H1 (cell line): ENCODE data around the gene PPP1R13B. TPM values are rescaled to one million over a fixed set of nuclear protein-coding genes. Genes with fewer than 3 reads are reported as not detected.

Experiments
- CTCF ChIA-PET: fragments of 300-600 bp; sonication (Branson Sonifier 250); formaldehyde crosslinking; loops from one replicate; lab custom pipeline; 2021; ENCODE audit not compliant: partially characterized antibody; lab: Charles Lee
- POLR2A ChIA-PET: fragments of 300-600 bp; sonication (Branson Sonifier 250); formaldehyde crosslinking; loops from one replicate; lab custom pipeline; 2021; ENCODE audit warnings: inconsistent platforms; ENCODE audit not compliant: partially characterized antibody; lab: Charles Lee
- DNase-seq, 2 experiments: peaks; one replicate each; pipeline versions ENCODE4 v3.0.0 to v3.0.0-alpha.2; 2010 to 2022; ENCODE audit warnings: low spot score in 2 of 2, low read depth in 1 of 2, mixed read lengths in 1 of 2
- FAIRE-seq: peaks from 2 replicates; lab custom pipeline; 2011; peaks lifted over from hg19 to GRCh38; lab: Jason Lieb, UNC
- H2AFZ ChIP-seq: 2 replicates; pipeline ENCODE4 v1.8.1; 2012; ENCODE audit warnings: low read length, inconsistent platforms
- H2AK5ac ChIP-seq: 2 replicates; pipeline ENCODE4 v1.6.1; 2013; ENCODE audit warnings: low read depth, low read length
- H2BK120ac ChIP-seq: replicated peaks from 2 replicates; pipeline ENCODE3; 2013; ENCODE audit warnings: low read depth, low read length, inconsistent platforms
- H2BK12ac ChIP-seq: 2 replicates; pipeline ENCODE4 v1.6.1; 2013; ENCODE audit warnings: low read depth, low read length
- H2BK15ac ChIP-seq: 2 replicates; pipeline ENCODE4 v1.6.1; 2013; ENCODE audit warnings: low read length
- H2BK20ac ChIP-seq: 2 replicates; pipeline ENCODE4 v1.6.1; 2013; ENCODE audit warnings: low read length
- H2BK5ac ChIP-seq: 2 replicates; pipeline ENCODE4 v1.6.1; 2013; ENCODE audit warnings: low read depth, low read length
- H3K14ac ChIP-seq: 2 replicates; pipeline ENCODE4 v1.6.1; 2013; ENCODE audit warnings: inconsistent platforms; ENCODE audit not compliant: insufficient read length
- H3K18ac ChIP-seq: 2 replicates; pipeline ENCODE4 v1.6.1; 2013; ENCODE audit warnings: low read length; ENCODE audit errors: extremely low read depth
- H3K23ac ChIP-seq: 2 replicates; pipeline ENCODE4 v1.6.1; 2013; ENCODE audit warnings: inconsistent platforms; ENCODE audit not compliant: insufficient read length
- H3K23me2 ChIP-seq: 2 replicates; pipeline ENCODE4 v1.6.1; 2013; ENCODE audit warnings: low read depth, low read length
- H3K27ac ChIP-seq: 2 replicates; pipeline ENCODE4 v1.6.1; 2011; ENCODE audit warnings: low read depth, low read length, inconsistent platforms
- H3K27me3 ChIP-seq, 4 experiments: replicated peaks in 1 of 4; 1 replicate in 1 of 4; 2 replicates in 3 of 4; pipeline versions ENCODE4 v1.6.1 to v1.8.1; 2011 to 2013; ENCODE audit warnings: low read length in 3 of 4, mild to moderate bottlenecking in 3 of 4, inconsistent platforms in 2 of 4, mixed read lengths in 2 of 4, moderate library complexity in 1 of 4; ENCODE audit not compliant: control insufficient read depth in 3 of 4, insufficient read depth in 3 of 4; ENCODE audit errors: extremely low read depth in 1 of 4
- H3K36me3 ChIP-seq, 4 experiments: 2 replicates each; pipeline versions ENCODE4 v1.6.1 to v1.8.1; 2011 to 2013; ENCODE audit warnings: mild to moderate bottlenecking in 4 of 4, low read length in 3 of 4, moderate library complexity in 2 of 4, control low read depth in 1 of 4, inconsistent platforms in 1 of 4; ENCODE audit not compliant: insufficient read depth in 4 of 4, control insufficient read depth in 2 of 4
- H3K4ac ChIP-seq: replicated peaks from 2 replicates; pipeline ENCODE3; 2013; ENCODE audit warnings: low read length, low read depth, mixed read lengths, inconsistent platforms; ENCODE audit not compliant: insufficient read length
- H3K4me1 ChIP-seq, 4 experiments: replicated peaks in 1 of 4; 1 replicate in 1 of 4; 2 replicates in 3 of 4; pipeline versions ENCODE4 v1.6.1 to v1.8.1; 2011 to 2013; ENCODE audit warnings: low read length in 3 of 4, inconsistent platforms in 2 of 4, mixed read lengths in 1 of 4; ENCODE audit not compliant: insufficient read depth in 4 of 4, control insufficient read depth in 3 of 4
- H3K4me2 ChIP-seq, 2 experiments: 2 replicates each; pipeline versions ENCODE4 v1.6.1 to v1.8.1; 2011 to 2013; ENCODE audit warnings: low read depth in 2 of 2, low read length in 2 of 2, control low read depth in 1 of 2, inconsistent platforms in 1 of 2, mild to moderate bottlenecking in 1 of 2; ENCODE audit not compliant: insufficient read depth in 1 of 2
- H3K4me3 ChIP-seq, 4 experiments: fragments of 200-600, 300-600 bp in 1 of 4; sonication (generic), shearing (Covaris generic), sonication (Bioruptor Twin) in 1 of 4; 2 replicates each; pipeline versions ENCODE4 v1.5.1 to v1.8.1; 2011 to 2016; ENCODE audit warnings: low read length in 4 of 4, low read depth in 3 of 4, control low read depth in 2 of 4, inconsistent platforms in 2 of 4, mild to moderate bottlenecking in 2 of 4, mixed read lengths in 1 of 4, moderate library complexity in 1 of 4; ENCODE audit not compliant: insufficient read depth in 2 of 4; ENCODE audit errors: extremely low read depth in 1 of 4
- H3K56ac ChIP-seq: replicated peaks from 2 replicates; pipeline ENCODE3; 2013; ENCODE audit warnings: low read depth, mild to moderate bottlenecking, mixed read lengths, low read length, inconsistent platforms; ENCODE audit not compliant: insufficient read length
- H3K79me1 ChIP-seq: 2 replicates; pipeline ENCODE4 v1.6.1; 2013; ENCODE audit warnings: low read depth, low read length, control low read depth
- H3K79me2 ChIP-seq, 2 experiments: 2 replicates each; pipeline versions ENCODE4 v1.6.1 to v1.8.1; 2012 to 2013; ENCODE audit warnings: low read length in 2 of 2, mild to moderate bottlenecking in 2 of 2, inconsistent platforms in 1 of 2; ENCODE audit not compliant: insufficient read depth in 2 of 2, control insufficient read depth in 1 of 2
- H3K9ac ChIP-seq, 4 experiments: replicated peaks in 1 of 4; 1 replicate in 1 of 4; 2 replicates in 3 of 4; pipeline versions ENCODE4 v1.6.1 to v1.8.1; 2011 to 2013; ENCODE audit warnings: low read depth in 3 of 4, low read length in 3 of 4, control low read depth in 2 of 4, mild to moderate bottlenecking in 2 of 4, moderate library complexity in 2 of 4, inconsistent platforms in 1 of 4; ENCODE audit errors: extremely low read depth in 1 of 4
- H3K9me3 ChIP-seq, 2 experiments: 2 replicates each; pipeline versions ENCODE4 v1.6.1 to v1.8.1; 2012 to 2013; ENCODE audit warnings: mild to moderate bottlenecking in 2 of 2, moderate library complexity in 2 of 2, control low read depth in 1 of 2, inconsistent platforms in 1 of 2, low read depth in 1 of 2, low read length in 1 of 2, mixed read lengths in 1 of 2; ENCODE audit not compliant: insufficient read depth in 2 of 2
- H4K20me1 ChIP-seq, 2 experiments: replicated peaks in 1 of 2; 2 replicates each; pipeline versions ENCODE3 to v1.8.1; 2011 to 2013; ENCODE audit warnings: inconsistent platforms in 2 of 2, low read length in 2 of 2, mild to moderate bottlenecking in 1 of 2; ENCODE audit not compliant: insufficient read depth in 2 of 2, control insufficient read depth in 1 of 2
- H4K5ac ChIP-seq: 2 replicates; pipeline ENCODE4 v1.6.1; 2013; ENCODE audit warnings: low read length, low read depth, mixed read lengths, inconsistent platforms; ENCODE audit not compliant: insufficient read length
- H4K8ac ChIP-seq: 2 replicates; pipeline ENCODE4 v1.8.0; 2013; ENCODE audit warnings: mild to moderate bottlenecking, moderate library complexity, low read length, inconsistent platforms; ENCODE audit not compliant: insufficient read depth; ENCODE audit errors: extremely low read depth
- H4K91ac ChIP-seq: replicated peaks from 2 replicates; pipeline ENCODE3; 2013; ENCODE audit warnings: low read length, mixed read lengths, inconsistent platforms; ENCODE audit not compliant: insufficient read length
- CEBPB ChIP-seq: IDR thresholded peaks from 2 replicates; pipeline ENCODE4 v1.6.1; 2012; ENCODE audit warnings: low read depth, low read length
- EGR1 ChIP-seq: IDR thresholded peaks from 2 replicates; pipeline ENCODE4 v1.6.1; 2011; ENCODE audit warnings: low read depth, low read length, borderline replicate concordance
- HDAC2 ChIP-seq, 2 experiments: fragments of 300-600 bp in 1 of 2; sonication (generic) in 1 of 2; IDR thresholded peaks; 2 replicates each; pipeline ENCODE4 v1.6.1; 2011 to 2012; ENCODE audit warnings: low read depth in 2 of 2, low read length in 2 of 2, mild to moderate bottlenecking in 2 of 2, moderate library complexity in 2 of 2, borderline replicate concordance in 1 of 2, inconsistent platforms in 1 of 2
- POLR2A ChIP-seq, 2 experiments: IDR thresholded peaks; 1 replicate in 1 of 2; 2 replicates in 1 of 2; pipeline ENCODE4 v1.6.1; 2011; ENCODE audit warnings: low read depth in 2 of 2, low read length in 2 of 2, mild to moderate bottlenecking in 2 of 2; ENCODE audit errors: control extremely low read depth in 1 of 2
- POLR2AphosphoS5 ChIP-seq: IDR thresholded peaks from 2 replicates; pipeline ENCODE4 v1.6.1; 2011; ENCODE audit warnings: low read depth, low read length
- RBBP5 ChIP-seq: IDR thresholded peaks from 2 replicates; pipeline ENCODE4 v1.7.1; 2012; ENCODE audit warnings: low read depth, mild to moderate bottlenecking, inconsistent platforms, low read length, moderate library complexity, borderline replicate concordance
- SIN3A ChIP-seq, 2 experiments: IDR thresholded peaks in 1 of 2; conservative IDR thresholded peaks in 1 of 2; 2 replicates each; pipeline ENCODE4 v1.6.1; 2011 to 2012; ENCODE audit warnings: low read length in 2 of 2, improper control_type of control experiment in 1 of 2, low read depth in 1 of 2, mild to moderate bottlenecking in 1 of 2
- ZNF274 ChIP-seq: IDR thresholded peaks from 2 replicates; pipeline ENCODE4 v1.7.0; 2012; ENCODE audit warnings: low read length, borderline replicate concordance; ENCODE audit errors: extremely low read depth
- WGBS, 2 experiments: shearing (Covaris generic) in 1 of 2; methylation state at CpG; one replicate each; pipeline versions ENCODE4 v1.1.6 to v1.1.7; 2013 to 2015; ENCODE audit warnings: low lambda C conversion rate in 2 of 2, mixed read lengths in 2 of 2, inconsistent platforms in 1 of 2, low coverage in 1 of 2, missing lambda C conversion rate in 1 of 2; ENCODE audit not compliant: insufficient replicate concordance in 2 of 2, insufficient coverage in 1 of 2, insufficient read length in 1 of 2; ENCODE audit errors: extremely low coverage in 1 of 2, missing lambda C conversion rate in 1 of 2; 5-methylcytosine and 5-hydroxymethylcytosine counted together
- polyA plus RNA-seq, 7 experiments: library from polyadenylated mRNA; depleted of rRNA in 3 of 7; stranded (reverse) in 5 of 7; unstranded in 2 of 7; fragments of >200 nt in 5 of 7; fragments of 200-250 nt in 2 of 7; gene quantifications; 1 replicate in 5 of 7; 2 replicates in 1 of 7; 4 replicates in 1 of 7; pipeline versions ENCODE4 v1.2.1 to v1.2.3, GENCODE V29; 2011 to 2013; ENCODE audit warnings: missing spikeins in 2 of 7, mixed read lengths in 2 of 7
- total RNA-seq: library from RNA; stranded (reverse); fragmentation: NEBNext Ultra II Directional; extraction: Animal tissue kit (Norgen Biotek cat#: 25700); gene quantifications from 2 replicates; pipeline ENCODE4 v1.2.1, GENCODE V29; 2021
- TF ChIP-seq, protein P1 (sequence below): IDR thresholded peaks from 2 replicates; pipeline ENCODE4 v1.6.1; 2012; ENCODE audit warnings: low read length, inconsistent platforms

PPP1R13B gene
- total and polyA plus RNA-seq, 2 of the 8 experiments (the other 6 are each of a cell fraction or from before 2014, with no cell fraction given) = 2.6 to 8.9 TPM

- Histone ChIP-seq H3K27ac (no peak overlapping the region), H3K56ac (no peak overlapping the region), H3K4me1 (peaks cover 0 to 6% (median 3%) of the 10 kb centered on the region in 4 experiments; a peak in 3 of 7 replicates), H3K4ac (no peak overlapping the region), H3K79me1 (peaks cover 5% of the 10 kb centered on the region; the same call in 1 of the 2 replicates), H2AFZ (no peak overlapping the region), H3K36me3 (peaks cover 14 to 55% (median 31%) of the 10 kb centered on the region in 4 experiments; a peak in 6 of 8 replicates), H2BK120ac (no peak overlapping the region), H4K91ac (no peak overlapping the region), H3K79me2 (no peaks in the 10 kb centered on the region; a peak in 1 of 4 replicates), H3K14ac (no peak overlapping the region), H3K23me2 (no peaks in the 10 kb centered on the region), H3K9me3 (no peaks in the 10 kb centered on the region), H4K5ac (no peak overlapping the region), H3K4me2 (no peak overlapping the region), H2BK20ac (no peak overlapping the region), H4K20me1 (peaks cover 16 to 48% of the 10 kb centered on the region in 2 experiments), H3K23ac (no peak overlapping the region), H3K9ac (no peak overlapping the region), H3K4me3 (no peak overlapping the region), H3K27me3 (no peaks in the 10 kb centered on the region), H2BK12ac (no peak overlapping the region), H2AK5ac (no peak overlapping the region), H2BK15ac (no peak overlapping the region), H3K18ac (no peak overlapping the region), H2BK5ac (no peak overlapping the region), H4K8ac (peak overlapping the region; percentile 42; the same call in 1 of the 2 replicates)
- POLR2A ChIA-PET = interaction anchor here (0.5 to 6.6 kb wide), 3 partner anchors 8 to 135 kb away, joined by 3 to 74 read pairs (median 11); partner anchors contain the start of genes XRCC3 and ZFYVE21
- 91% methylated on average over 14 of the region's 29 CpGs; no CpG with 5 or more reads in 1 of the 2 experiments for WGBS, 2 experiments
- CTCF ChIA-PET = interaction anchor here (1.1 to 2.1 kb wide), 4 partner anchors 12 to 273 kb away, joined by 3 to 9 read pairs (median 3); no protein-coding TSS in a partner anchor
- FAIRE-seq (no peak), DNase-seq (no peak)
- TF ChIP-seq POLR2A (IDR thresholded peaks at IDR 0.05; ENCODE audit: control extremely low read depth in 1 of 2, low read depth in 2 of 2, low read length in 2 of 2) (peak in 1 of 2 experiments; percentile 10; a peak in 1 of 3 replicates), RBBP5 (no peak), CEBPB (no peak), SIN3A (conservative IDR thresholded peaks at IDR 0.05 in 1 of 2, IDR thresholded peaks at IDR 0.05 in 1 of 2; ENCODE audit: low read depth in 1 of 2, low read length in 2 of 2) (no peak), EGR1 (no peak), ZNF274 (no peak), POLR2AphosphoS5 (peak; percentile 14; the same call in 1 of the 2 replicates), HDAC2 (IDR thresholded peaks at IDR 0.05; ENCODE audit: borderline replicate concordance in 1 of 2, low read depth in 2 of 2, low read length in 2 of 2) (no peak)
- TF ChIP-seq, protein P1, sequence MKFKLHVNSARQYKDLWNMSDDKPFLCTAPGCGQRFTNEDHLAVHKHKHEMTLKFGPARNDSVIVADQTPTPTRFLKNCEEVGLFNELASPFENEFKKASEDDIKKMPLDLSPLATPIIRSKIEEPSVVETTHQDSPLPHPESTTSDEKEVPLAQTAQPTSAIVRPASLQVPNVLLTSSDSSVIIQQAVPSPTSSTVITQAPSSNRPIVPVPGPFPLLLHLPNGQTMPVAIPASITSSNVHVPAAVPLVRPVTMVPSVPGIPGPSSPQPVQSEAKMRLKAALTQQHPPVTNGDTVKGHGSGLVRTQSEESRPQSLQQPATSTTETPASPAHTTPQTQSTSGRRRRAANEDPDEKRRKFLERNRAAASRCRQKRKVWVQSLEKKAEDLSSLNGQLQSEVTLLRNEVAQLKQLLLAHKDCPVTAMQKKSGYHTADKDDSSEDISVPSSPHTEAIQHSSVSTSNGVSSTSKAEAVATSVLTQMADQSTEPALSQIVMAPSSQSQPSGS = no peak
These were observed 139.8 kb downstream of the PPP1R13B start for GRCh38 chr14:103707329-103708263.
